Measurements from ENCODE around the gene AGXT2. TPM values are rescaled to one million over a fixed set of nuclear protein-coding genes. Genes with fewer than 3 reads are reported as not detected.

AGXT2 gene
- total and polyA plus RNA-seq, 9 of the 15 experiments (the other 6 are each of a cell fraction or from before 2014, with no cell fraction given) = not detected

GRCh38 chr5:35082530-35082929 lies 34.8 kb upstream of the AGXT2 start (continued):
- no peak for TF ChIP-seq ZNF407 (IDR thresholded peaks at IDR 0.05; ENCODE audit: low read depth)
- TF ChIP-seq EGR1 (conservative IDR thresholded peaks at IDR 0.05) = no peak
- no peak for TF ChIP-seq ZMIZ1 (IDR thresholded peaks at IDR 0.05; ENCODE audit: low read depth in 2 of 2, low read length in 2 of 2)
- TF ChIP-seq CBFA2T3 (IDR thresholded peaks at IDR 0.05) = no peak
- no peak for TF ChIP-seq NFXL1 (CRISPR knock-in tag; IDR thresholded peaks at IDR 0.05)

Measured in K562 (cell line).